HUDEP-2 (cell line): ENCODE data around the gene PLEKHO2.
"Not testable (repeated sequence)": the region's sequence is repeated elsewhere in the genome, so short reads cannot be mapped to it uniquely, and the experiment has no call there.

ENCODE experiments used
- DNase-seq, 76 experiments: peaks; one replicate each; lab custom pipeline; 2025; ENCODE audit not compliant: unreplicated experiment in 76 of 76; lab: John Stamatoyannopoulos, UW

The PLEKHO2 gene

GRCh38 chr15:64841344-64842095 lies at the start of gene PLEKHO2:
TSS of gene PLEKHO2 (plus strand) at chr15:64841915. CDS start at chr15:64842017, 102 bp downstream.
- DNase-seq, result peak in 73 of 76 experiments; percentile 17 to 90 (median 73)

DNA sequence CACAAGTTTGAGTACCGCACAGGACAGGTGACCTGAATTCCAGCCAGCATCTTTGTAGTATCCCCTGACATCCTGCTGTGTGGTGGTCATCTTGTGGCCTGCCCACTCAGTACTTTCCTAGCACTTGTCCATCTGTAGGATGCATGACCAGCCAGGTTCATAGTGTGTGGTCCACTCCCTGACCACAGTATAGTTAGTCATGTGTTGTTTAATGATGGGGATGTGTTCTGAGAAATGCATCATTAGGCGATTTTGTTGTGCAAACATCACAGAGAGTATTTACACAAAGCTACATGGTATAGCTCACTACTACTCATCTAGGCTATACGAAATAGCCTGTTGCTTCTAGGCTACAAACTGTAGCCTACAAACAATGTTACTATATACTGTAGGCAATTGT lies 49.4 kb upstream of the PLEKHO2 start:
- no peak for DNase-seq

DNA sequence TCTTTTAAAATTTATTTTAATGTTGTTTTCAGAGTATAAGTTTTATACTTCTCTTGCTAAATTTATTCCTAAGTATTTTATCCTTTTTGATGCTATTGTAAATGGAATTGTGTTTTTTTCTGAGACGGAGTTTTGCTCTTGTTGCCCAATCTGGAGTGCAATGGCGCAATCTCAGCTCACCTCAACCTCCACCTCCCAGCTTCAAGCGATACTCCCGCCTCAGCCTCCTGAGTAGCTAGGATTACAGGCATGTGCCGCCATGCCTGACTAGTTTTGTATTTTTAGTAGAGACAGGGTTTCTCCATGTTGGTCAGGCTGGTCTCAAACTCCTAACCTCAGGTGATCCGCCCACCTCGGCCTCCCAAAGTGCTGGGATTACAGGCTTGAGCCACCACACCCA lies 46.4 kb upstream of the PLEKHO2 start:
- DNase-seq, result not testable (repeated sequence)

GRCh38 chr15:64795921-64796320 lies 45.8 kb upstream of the PLEKHO2 start:
- DNase-seq, result not testable (repeated sequence)

DNA sequence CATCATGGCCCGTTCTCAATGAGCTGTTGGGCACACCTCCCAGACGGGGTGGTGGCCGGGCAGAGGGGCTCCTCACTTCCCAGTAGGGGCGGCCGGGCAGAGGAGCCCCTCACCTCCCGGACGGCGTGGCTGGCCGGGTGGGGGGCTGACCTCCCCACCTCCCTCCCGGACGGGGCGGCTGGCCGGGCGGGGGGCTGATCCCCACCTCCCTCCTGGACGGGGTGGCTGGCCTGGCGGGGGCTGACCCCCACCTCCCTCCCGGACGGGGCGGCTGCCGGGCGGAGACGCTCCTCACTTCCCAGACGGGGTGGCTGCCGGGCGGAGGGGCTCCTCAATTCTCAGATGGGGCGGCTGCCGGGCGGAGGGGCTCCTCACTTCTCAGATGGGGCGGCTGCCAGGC lies 42.8 kb upstream of the PLEKHO2 start:
- DNase-seq, result not testable (repeated sequence)

DNA sequence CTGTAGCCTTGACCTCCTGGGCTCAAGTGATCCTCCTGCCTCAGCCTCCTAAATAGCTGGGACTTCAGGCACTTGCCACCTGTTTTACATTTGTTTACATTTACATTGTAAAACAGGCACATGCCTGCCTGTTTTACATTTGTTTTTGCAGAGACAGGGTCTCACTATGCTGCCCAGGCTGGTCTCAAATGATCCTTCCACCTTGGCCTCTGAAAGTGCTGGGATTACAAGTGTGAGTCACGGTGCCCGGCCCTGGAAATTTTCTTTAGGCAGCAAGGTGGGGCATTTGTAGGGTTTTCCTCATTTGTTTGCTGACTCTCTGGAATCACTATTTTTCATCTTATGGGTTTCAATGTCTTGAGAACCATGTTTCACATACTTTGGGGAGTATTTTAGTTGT lies 41.2 kb upstream of the PLEKHO2 start:
- no peak for DNase-seq

GRCh38 chr15:64803526-64803925 lies 38.2 kb upstream of the PLEKHO2 start:
- DNase-seq, result no peak

DNA sequence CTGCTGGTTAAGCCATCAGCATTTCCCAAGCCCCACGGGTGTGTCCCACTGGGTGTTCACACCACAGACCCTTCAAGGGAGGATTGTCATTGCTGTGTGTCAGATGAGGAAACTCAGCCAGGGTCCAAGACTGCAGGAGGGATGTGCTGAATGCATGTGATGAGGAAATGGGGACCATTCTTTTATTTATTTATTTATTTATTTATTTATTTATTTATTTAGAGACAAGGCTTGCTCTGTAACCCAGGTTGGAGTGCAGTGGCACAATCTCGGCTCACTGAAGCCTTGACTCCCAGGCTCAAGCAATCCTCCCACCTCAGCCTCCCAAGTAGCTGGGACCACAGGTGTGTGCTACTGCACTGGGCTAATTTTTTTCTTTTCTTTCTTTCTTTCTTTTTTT lies 37.1 kb upstream of the PLEKHO2 start:
- no peak for DNase-seq

- DNase-seq, result no peak
Observed at GRCh38 chr15:64806509-64806908, 35.2 kb upstream of the PLEKHO2 start.

DNA sequence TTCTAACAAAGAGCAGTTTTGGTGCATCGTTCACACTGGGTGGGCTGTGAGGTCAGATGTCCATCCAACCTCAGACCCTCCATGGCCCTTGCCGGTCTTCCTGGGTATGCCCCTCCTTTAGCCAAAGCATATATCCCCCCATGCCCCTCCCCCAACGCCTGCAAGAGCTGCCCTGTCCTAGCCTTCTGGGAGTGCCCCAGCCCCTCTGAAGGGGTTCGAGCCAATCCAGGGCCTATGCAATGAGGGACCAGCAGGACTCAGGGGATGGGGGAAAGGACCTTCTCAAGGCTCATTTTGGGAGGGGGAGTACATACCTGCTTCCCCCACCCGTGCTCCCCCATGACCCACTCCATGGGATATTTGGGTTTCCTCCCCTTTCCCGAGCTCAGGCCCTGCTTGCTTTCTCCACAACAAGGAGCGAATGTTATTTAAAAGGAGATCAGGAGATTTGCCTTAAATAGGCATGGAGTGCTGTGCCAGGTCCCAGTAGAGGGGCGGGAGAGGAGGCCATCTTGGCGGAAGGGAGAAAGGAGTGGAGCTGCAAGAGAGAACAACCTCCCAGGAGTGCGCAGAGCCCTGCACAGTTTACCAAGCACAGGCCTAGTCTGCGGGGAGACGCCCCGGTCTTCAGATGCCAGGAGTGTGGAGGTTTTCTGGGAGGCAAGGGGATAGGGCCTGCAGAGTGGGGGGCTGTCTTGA lies 34.5 kb upstream of the PLEKHO2 start:
- no peak for DNase-seq

DNA sequence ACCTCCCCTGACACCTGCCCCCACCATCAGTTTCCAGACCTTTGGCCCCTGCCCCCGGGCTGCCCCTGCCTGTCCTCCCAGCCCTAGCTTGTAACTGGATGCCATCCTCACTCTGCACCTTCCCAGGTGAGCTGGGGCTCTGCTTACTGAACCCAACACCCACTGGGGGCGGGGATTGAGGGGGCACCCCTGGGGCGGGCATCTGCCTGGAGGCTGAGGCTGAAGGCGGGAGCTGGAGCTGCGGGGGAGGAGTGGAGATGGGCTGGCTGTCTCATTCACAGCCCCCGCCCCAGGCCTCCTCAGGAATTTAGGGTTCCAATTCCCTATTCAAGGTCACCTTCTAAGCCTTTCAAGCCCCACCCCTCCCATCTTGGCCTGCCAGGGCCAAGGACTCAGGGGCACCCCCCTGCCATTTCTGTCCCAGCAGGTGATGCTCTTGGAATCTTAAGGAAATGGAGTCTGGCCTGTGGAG lies 33.9 kb upstream of the PLEKHO2 start:
- DNase-seq, result no peak

- no peak for DNase-seq
Observed at GRCh38 chr15:64808785-64809453, 32.8 kb upstream of the PLEKHO2 start.

DNA sequence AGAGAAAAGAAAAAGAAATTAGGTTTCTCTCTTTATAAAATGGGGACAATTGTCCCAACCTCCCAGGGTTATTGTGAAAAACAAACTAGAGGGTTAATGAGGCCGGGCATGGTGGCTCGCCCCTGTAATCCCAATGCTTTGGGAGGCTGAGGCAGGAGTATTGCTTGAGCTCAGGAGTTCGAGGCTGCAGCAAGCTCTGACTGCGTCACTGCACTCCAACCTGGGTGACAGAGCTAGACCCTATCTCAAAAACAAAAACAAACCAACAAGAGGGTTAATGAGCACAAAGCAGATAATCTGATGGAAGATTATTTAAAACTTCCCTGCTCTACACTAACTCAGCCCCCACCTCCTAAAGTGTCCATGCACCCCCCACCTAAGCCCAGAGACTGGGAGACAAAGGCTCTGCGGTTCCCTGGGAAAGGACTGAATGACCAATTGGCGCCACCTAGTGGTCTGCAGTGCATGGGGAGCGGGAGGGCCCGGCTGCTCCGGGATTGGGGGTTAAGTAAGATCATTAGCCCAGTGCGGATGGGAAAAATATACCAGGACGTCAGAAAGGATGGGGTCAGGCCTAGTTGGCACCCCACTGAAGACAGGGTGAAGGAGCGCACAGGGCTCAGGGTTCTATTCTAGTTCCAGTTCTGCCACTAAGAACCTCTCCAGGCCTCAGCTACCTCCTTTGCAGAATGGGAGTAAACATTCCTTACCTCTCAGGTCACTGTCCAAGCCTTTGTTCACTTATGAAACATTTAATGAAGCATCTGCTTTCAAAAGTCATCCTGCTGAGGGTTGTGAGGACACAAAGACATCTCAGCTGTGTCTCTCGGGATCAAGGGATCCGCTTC lies 31.8 kb upstream of the PLEKHO2 start:
- peak in 57 of 76 experiments; percentile 3 to 77 (median 43) for DNase-seq

GRCh38 chr15:64810497-64811326 lies 31.0 kb upstream of the PLEKHO2 start:
- no peak for DNase-seq

DNA sequence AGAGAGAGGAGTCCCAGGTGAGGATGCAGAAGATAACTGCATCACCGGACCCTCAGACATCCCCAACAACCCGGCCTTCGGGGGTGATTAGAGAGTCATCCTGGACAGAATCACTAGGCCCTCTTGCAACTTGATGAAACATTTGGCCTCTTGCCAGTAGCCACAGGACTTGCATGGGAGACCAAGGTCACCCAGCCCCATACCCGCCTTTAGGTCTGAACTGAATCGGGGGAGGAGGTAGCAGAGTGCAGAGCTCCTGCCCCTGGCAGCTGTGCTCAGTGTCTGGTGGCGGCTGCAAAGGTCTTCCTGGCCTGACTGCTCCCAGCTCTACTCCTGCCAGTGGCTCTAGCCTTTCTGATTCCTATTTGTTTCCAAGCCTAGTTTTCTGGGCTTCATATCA lies 28.6 kb upstream of the PLEKHO2 start:
- DNase-seq, result peak in 47 of 76 experiments; percentile 4 to 66 (median 32)

DNA sequence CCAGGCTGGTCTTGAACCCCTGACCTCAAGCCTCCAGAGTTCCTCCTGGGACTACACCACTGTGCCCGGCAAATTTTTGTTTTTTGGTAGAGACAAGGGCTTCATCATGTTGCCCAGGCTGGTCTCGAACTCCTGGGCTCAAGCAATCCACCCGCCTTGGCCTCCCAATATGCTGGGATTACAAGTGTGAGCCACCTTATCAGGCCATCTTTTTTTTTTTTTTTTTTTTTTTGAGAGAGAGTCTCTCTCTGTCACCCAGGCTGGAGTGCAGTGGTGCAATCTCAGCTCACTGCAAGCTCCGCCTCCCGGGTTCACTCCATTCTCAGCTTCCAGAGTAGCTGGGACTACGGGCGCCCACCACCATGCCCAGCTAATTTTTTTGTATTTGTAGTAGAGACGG lies 27.4 kb upstream of the PLEKHO2 start:
- DNase-seq, result not testable (repeated sequence)

DNA sequence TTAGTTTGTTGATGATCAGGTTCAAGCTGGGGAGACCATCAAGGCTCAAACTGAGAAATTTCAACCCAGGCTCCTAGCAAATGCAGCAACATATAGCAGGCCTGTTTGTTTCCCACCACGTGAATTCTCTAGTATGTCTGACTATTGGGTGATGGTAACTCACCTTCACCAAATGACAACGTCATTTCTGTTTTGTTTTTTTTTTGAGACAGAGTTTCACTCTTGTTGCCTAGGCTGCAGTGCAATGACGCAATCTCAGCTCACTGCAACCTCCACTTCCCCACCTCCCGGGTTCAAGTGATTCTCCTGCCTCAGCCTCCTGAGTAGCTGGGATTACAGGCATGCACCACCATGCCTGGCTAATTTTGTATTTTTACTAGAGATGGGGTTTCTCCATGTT lies 26.8 kb upstream of the PLEKHO2 start:
- not testable (repeated sequence) for DNase-seq

DNA sequence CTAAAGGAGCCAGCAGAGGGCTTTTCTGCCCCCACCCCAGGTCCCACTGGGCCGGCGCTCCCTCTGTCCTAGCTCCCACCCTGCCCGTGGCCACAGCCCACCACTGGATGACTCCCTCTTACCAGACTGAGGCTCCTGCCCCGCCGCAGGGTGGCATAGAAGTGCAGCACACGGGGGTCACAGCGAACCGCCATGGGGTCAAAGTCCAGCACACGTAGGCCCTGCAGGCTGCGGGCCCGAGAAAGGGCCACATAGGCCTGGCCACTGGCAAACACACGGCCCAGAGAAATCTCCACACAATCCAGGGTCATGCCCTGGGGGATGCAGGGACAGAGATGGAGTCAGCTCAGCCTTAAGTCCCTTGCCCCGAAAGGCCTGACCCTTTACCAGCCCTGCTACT lies 25.3 kb upstream of the PLEKHO2 start:
- no peak for DNase-seq

GRCh38 chr15:64824929-64825430 lies 16.7 kb upstream of the PLEKHO2 start:
- peak in 2 of 76 experiments; percentile 35 to 57 for DNase-seq
